ENCODE data around the gene ZBP1.

GRCh38 chr20:57638895-57639236, 18.6 kb upstream of the ZBP1 start:
- TF ChIP-seq CTCF (IDR thresholded peaks at IDR 0.05): no peak
- TF ChIP-seq ZFX (IDR thresholded peaks at IDR 0.05; ENCODE audit: borderline replicate concordance): no peak

Data from 22Rv1 (cell line).